Natural killer cell (primary cell): ENCODE data around the gene FPR2. TPM values are rescaled to one million over a fixed set of nuclear protein-coding genes. Genes with fewer than 3 reads are reported as not detected.

Experiments
- ATAC-seq, 3 donors: fragments of 150-1000 bp in 2 of 3; fragments of 200-7000 bp in 1 of 3; cut with Tn5 transposase; 1 replicate in 1 of 3; 2 replicates in 2 of 3; pipeline ENCODE4 v1.10.0; 2021; ENCODE audit warnings: mild to moderate bottlenecking in 2 of 3, moderate library complexity in 2 of 3
- DNase-seq, 2 donors: peaks; one replicate each; pipeline versions ENCODE4 v3.0.0 to v3.0.0-alpha.2; 2013 to 2021; ENCODE audit warnings: mixed read lengths in 1 of 2
- H3K27ac ChIP-seq: one replicate; pipeline ENCODE4 v1.5.1; 2013; ENCODE audit warnings: mild to moderate bottlenecking, low read length
- H3K27me3 ChIP-seq: one replicate; pipeline ENCODE4 v1.6.1; 2013; ENCODE audit warnings: low read length; ENCODE audit not compliant: control insufficient read depth, insufficient read depth
- H3K36me3 ChIP-seq: one replicate; pipeline ENCODE4 v1.6.1; 2013; ENCODE audit warnings: low read length; ENCODE audit not compliant: control insufficient read depth, insufficient read depth
- H3K4me1 ChIP-seq: one replicate; pipeline ENCODE4 v1.6.1; 2013; ENCODE audit warnings: low read length; ENCODE audit not compliant: control insufficient read depth, insufficient read depth
- H3K4me3 ChIP-seq: one replicate; pipeline ENCODE4 v1.5.1; 2013; ENCODE audit warnings: low read length
- H3K9me3 ChIP-seq: one replicate; pipeline ENCODE4 v1.6.1; 2013; ENCODE audit warnings: low read length; ENCODE audit not compliant: control insufficient read depth, insufficient read depth
- H3K27ac Mint-ChIP-seq, 2 donors: one replicate each; pipeline ENCODE4 v1.8.0; 2022; ENCODE audit warnings: mild to moderate bottlenecking in 2 of 2, mixed read lengths in 2 of 2, moderate library complexity in 1 of 2
- H3K27me3 Mint-ChIP-seq, 2 donors: one replicate each; pipeline ENCODE4 v1.8.0; 2022; ENCODE audit warnings: low read depth in 2 of 2, mixed read lengths in 2 of 2
- H3K36me3 Mint-ChIP-seq: one replicate; pipeline ENCODE4 v1.8.0; 2022; ENCODE audit warnings: mixed read lengths
- H3K4me1 Mint-ChIP-seq, 2 donors: one replicate each; pipeline ENCODE4 v1.8.0; 2022; ENCODE audit warnings: mixed read lengths in 2 of 2
- H3K4me3 Mint-ChIP-seq: one replicate; pipeline ENCODE4 v1.8.0; 2022; ENCODE audit warnings: mild to moderate bottlenecking, moderate library complexity, mixed read lengths
- H3K9me3 Mint-ChIP-seq, 2 donors: one replicate each; pipeline ENCODE4 v1.8.0; 2022; ENCODE audit warnings: mixed read lengths in 2 of 2
- CTCF ChIP-seq: fragments of 200-600 bp; IDR thresholded peaks from one replicate; pipeline ENCODE4 v1.8.0; 2022; ENCODE audit warnings: antibody characterized with exemption
- WGBS: methylation state at CpG from one replicate; pipeline ENCODE4 v1.1.7; 2013; ENCODE audit warnings: missing lambda C conversion rate; ENCODE audit not compliant: insufficient coverage; 5-methylcytosine and 5-hydroxymethylcytosine counted together
- intact Hi-C: fragments of 100-400 bp; cut with micrococcal nuclease; formaldehyde crosslinking; loops from one replicate; pipeline ENCODE4 v1.14.2; 2022
- total RNA-seq, 4 donors: library from RNA; stranded (reverse); fragments of 120-200 nt in 1 of 4; gene quantifications; one replicate each; pipeline versions ENCODE4 v1.2.3 to v1.2.4, GENCODE V29; 2013 to 2022

FPR2 gene
- total RNA-seq, 3 donors from 2014 or later (not counting 1 experiment from before 2014, with no cell fraction given), result 0.28 to 2.1 (median 0.59) TPM

DNA sequence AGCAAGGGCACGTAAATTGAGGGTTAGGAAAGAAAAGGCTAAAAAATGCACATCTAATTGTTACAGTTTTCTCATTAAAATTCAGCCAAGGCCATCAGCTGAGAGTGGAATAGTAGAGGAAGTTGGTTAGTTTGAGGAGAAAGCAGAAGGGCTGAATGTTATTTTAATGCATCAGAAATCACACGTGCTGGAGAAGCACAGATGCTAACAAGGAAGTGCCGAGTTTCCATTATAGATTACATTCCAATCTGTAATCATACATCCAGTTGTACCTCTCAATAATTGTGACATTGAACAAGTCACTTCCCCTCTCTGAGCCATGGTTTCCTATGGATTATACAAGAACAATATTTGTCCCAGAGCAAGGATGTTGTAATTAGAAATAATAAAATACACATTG is 59.0 kb downstream of the FPR2 start:
- H3K4me3 Mint-ChIP-seq, result no peak overlapping the region
- no peaks in the 10 kb centered on the region for H3K36me3 ChIP-seq
- H3K27me3 ChIP-seq, result no peaks in the 10 kb centered on the region
- peaks cover 15% of the 10 kb centered on the region for H3K4me1 ChIP-seq
- intact Hi-C loops, result no loop called here
- H3K4me1 Mint-ChIP-seq, result no peaks in the 10 kb centered on the region
- peaks cover 2% of the 10 kb centered on the region for H3K9me3 ChIP-seq
- H3K27me3 Mint-ChIP-seq, result peaks cover 0 to 10% of the 10 kb centered on the region in 2 donors
- DNase-seq, result no peak
- no peak overlapping the region for H3K27ac ChIP-seq
- H3K4me3 ChIP-seq, result no peak overlapping the region
- H3K27ac Mint-ChIP-seq, result no peak overlapping the region
- 23% methylated on average over 3 of the region's 3 CpGs for WGBS
- H3K36me3 Mint-ChIP-seq, result peaks cover 10% of the 10 kb centered on the region
- no peak for TF ChIP-seq CTCF
- H3K9me3 Mint-ChIP-seq, result peaks cover 4 to 10% of the 10 kb centered on the region in 2 donors
- ATAC-seq, result no peak

Other genes starting within 250 kb of the FPR2 start
- 1 to 10 TPM in 1 of 3 donors, under 1 TPM in 2; 0.25 to 2.4 (median 0.59) TPM for gene SIGLEC6, start 229.5 kb upstream of the FPR2 start, total RNA-seq
- 1 to 10 TPM; 3.4 to 4.8 (median 4.0) TPM for gene ZNF175, start 189.9 kb upstream of the FPR2 start, total RNA-seq
- 1 to 10 TPM in 1 of 3 donors, under 1 TPM in 2; 0.54 to 1.0 (median 0.90) TPM for gene SIGLEC5, start 130.8 kb upstream of the FPR2 start, total RNA-seq
- 1 to 10 TPM; 2.7 to 4.9 (median 2.9) TPM for gene SIGLEC14, start 114.4 kb upstream of the FPR2 start, total RNA-seq
- gene SPACA6, start 67.8 kb upstream of the FPR2 start, total RNA-seq, result 1 to 10 TPM; 2.2 to 9.4 (median 3.7) TPM
- not detected for gene HAS1, start 37.2 kb upstream of the FPR2 start, total RNA-seq
- 10 to 100 TPM in 1 of 3 donors, 1 to 10 TPM in 2; 3.4 to 20.2 (median 6.4) TPM for gene FPR1, start 9.3 kb upstream of the FPR2 start, total RNA-seq
- under 1 TPM in 1 of 3 donors, not detected in 2; 0.28 TPM for gene FPR3, start 34.0 kb downstream of the FPR2 start, total RNA-seq
- gene ZNF577, start 126.8 kb downstream of the FPR2 start, total RNA-seq, result 10 to 100 TPM in 2 of 3 donors, 1 to 10 TPM in 1; 8.5 to 15.6 (median 12.4) TPM
- gene ZNF649, start 143.8 kb downstream of the FPR2 start, total RNA-seq, result 10 to 100 TPM; 11.0 to 16.1 (median 12.3) TPM
- 1 to 10 TPM; 1.8 to 3.9 (median 2.5) TPM for gene ZNF613, start 166.3 kb downstream of the FPR2 start, total RNA-seq
- gene ZNF350, start 225.7 kb downstream of the FPR2 start, total RNA-seq, result 10 to 100 TPM; 32.3 to 46.9 (median 36.6) TPM
- 10 to 100 TPM; 15.4 to 26.3 (median 19.9) TPM for gene ZNF615, start 247.0 kb downstream of the FPR2 start, total RNA-seq